Activated T-helper 1 cell treated with Interleukin-2 at 50 U/mL for 16 hours (primary cell): Measurements from ENCODE around the gene MARCHF3.

Source experiments
- DNase-seq: peaks from one replicate; pipeline ENCODE4 v3.0.0-alpha.2; 2020; ENCODE audit warnings: low read depth

MARCHF3 gene

DNA sequence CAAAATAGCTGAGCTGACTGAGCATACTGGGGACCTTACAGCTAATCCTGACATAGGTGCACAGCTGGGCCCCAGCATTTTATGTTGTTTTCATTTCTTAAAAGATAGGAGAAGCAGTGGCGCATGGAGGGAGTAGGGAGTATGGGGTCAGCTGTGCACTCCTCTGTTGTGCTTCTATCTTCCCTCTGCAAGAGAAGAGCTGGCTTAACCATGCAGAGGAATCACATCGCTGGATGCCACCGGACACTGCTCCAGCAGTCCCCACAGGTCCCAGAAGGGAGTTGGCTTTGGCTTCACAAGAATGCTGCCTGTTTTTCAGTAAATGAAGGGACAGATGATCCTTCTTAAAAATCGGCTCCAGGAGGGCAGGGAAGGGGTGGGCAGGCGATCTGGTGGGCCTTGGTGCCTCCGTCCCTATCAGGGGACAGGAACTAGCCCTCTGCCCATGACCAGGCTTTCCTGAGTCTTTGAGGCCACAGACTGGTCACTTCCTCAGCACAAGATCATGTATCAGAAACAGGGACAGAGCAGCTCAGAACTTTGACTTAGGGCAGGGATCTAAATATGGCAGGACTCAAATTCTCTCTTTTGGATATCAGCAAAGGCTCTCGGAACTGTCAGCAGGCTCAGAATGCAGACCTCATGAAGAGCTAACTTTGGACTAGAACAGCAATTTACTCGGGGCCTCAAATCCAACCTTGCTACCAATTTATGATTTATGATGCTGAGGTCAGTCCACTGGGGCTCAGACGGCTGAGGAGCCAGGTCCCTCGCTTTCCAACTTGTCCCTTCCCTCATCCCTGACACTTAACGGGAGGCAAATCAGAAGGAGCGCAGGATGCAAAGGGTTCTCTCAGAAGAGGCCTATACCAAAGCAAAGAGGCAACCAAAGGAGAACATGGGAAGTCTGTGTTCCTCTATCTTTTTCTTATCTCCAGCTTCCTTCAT, 47.2 kb downstream of the MARCHF3 start:
- DNase-seq: no peak

DNA sequence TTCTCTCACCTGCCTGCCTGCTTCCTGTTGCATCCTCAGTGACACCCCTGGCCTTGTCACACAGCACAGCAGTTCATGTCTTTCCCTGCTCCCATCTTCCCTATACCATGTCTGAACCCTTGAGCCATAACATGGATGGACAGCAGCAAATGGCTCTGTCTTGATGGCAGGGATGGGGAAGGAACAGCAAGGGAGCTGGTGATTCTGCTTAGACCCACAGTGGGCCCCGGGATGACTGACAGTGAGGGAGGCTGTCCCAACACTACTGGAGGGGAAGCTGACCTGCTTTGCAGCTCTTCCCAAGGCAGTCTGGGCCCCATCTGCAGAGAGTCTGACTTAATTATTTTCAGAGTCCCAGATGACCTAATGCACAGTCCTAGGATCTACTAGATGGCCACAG, 48.2 kb downstream of the MARCHF3 start:
- DNase-seq: no peak

DNA sequence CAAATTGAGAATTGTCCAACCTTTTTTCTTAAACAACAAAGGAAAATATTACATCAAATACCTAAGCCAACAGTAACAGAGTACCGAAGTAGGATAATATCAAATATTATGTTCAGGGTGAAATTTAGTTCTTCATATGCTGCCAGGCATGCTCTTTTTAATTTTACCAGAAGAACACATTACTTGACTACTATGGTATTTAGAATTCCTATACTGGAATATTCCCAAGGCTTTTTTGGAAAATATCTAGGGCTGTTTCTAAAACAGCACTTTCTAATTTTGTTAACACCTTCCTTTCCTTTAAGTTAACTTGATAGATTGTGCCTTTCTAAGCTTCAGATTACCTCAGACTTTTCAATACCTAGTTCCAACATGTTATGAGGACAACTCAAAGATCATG, 48.7 kb downstream of the MARCHF3 start:
- DNase-seq: no peak

DNA sequence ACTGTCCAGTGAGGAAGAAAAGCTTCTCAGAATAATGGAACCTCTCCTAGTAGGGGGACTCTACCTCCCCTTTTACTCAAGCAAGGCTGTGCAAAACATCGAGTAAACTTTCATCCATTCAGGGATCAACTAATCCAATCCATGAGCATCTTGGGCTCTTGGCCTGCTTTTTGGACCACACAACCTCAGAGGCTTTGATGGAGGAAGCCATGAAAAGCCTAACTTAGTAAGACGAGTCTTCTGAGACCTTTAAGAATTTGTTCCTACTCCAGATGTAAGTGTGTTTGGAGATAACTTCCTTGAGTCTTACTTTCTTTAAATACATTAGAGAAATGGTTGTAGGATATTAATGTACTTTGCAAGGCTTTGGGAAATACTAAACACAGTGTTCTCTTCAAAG, 49.1 kb downstream of the MARCHF3 start:
- no peak for DNase-seq

DNA sequence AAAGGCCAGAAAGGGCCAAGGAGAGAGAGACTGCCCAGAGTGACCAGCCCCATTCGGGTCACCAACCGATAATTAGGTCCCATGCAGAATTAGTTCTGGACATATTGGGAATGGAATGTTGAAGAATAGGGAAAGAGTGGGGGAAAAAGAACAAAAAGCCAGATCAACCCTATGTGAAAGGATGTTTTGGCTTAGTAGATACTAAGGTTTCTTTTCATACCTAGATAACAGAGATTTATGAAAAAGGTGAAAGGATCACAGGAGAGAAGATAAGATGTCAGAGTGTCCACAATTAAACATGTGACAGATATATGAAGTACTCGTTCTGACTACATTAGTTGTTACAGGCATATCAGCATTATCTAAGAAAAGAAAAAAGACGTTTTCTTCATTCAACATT, 52.1 kb downstream of the MARCHF3 start:
- no peak for DNase-seq

DNA sequence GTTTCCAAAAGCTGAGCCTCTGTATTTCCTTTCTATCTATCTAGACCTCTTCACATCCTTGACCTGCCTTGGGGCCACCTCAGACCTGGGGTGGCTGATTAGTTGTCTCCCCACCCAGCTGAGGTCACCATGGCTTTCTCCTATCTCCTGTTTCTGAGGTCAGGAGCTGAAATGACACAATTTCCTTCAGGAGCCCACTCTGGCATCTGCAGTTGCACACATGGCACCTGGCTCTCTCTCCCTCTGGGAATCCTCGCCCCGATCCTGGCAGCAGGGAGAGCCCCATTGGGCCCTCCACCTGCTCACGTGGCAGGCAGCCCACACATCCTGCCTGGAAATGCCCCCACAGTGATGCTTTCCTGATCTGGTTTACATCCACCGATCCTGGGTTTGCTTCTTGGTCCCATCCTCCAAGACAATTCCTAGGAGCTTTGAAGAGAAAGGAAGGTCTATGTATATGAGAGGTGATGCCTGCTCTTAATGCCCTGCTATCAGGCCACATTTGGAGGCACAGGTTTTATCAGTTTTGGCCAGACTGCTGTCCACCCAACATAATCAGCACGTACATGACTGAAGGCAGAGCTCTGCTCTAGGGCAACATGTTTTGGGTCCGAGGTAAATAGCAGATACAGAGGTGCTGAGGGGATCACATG, 53.7 kb downstream of the MARCHF3 start:
- DNase-seq: no peak

DNA sequence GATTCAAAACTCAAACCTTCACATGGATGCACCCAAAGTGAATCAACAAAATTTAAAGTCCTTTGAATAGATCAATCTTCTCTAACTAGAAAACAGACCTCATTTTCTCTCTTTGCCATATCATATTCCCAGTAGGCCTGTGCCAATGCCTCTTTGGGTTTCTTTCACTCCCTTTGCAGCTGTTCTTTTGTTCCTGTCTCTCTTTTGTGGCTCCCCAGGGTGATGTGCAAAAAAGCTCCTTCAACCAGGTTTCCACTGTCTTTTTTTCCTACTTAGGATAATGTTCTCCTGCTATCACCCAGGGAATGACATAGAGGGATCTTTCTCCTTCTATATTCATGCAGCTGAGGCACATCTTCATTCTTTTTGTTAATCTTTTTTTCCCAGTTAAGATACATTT, 54.6 kb downstream of the MARCHF3 start:
- DNase-seq: no peak

DNA sequence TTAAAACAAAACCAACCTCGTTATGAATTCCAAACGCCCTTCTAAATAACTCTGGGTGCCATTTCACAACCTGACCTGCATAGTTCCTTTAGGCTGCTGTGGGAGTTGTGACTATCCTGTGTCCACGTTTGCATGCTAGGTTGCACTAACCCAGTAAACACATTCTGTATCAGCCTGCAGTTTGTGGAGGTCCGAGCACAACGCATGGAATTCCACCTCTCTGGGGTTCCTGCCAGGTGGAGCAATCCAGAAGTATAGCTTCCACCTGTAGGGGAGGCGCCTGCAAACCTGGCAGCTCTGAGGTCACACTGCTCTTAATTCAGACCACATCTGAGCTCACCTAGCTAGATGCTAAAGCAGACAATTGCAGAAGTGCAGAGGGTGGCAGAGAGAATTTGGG, 57.2 kb downstream of the MARCHF3 start:
- no peak for DNase-seq

DNA sequence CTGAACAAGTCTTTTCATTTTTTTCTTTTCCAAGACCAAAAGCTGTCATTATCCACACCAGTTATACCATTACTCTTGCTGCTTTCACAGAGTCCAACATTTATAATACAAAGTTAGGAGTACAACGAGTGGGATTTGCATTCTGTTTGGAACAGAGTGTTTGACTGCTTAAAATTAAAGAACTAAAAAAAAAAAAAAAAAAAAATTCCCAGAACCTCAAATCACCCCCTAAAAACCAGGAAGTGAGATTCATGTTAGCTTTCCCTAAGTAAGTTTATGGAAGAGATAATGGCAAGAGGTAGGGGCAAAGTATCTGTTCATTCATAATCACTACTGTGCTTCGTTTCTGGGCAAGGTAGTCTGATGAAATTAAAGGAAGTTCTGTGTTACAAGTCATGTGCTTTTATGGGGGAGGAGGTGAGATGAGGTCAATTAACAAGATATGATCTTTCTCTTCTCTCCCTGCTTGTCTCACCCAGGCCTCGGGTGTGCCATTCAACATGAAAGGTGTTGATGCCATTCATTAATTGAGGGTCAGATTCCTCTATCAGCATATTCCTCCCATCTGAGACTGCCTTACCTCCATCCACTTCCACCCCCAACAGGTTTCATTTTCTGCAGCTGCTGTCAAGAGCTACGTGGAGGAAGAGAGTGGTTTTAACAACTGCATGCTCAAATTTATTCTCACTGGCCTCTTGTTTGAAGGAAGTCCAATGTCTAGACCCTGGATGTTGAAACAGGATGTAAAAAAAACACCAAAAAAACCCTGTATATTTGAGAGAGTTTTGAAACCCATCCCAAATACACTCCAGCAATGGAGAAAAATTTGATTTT, 58.1 kb downstream of the MARCHF3 start:
- DNase-seq: no peak

DNA sequence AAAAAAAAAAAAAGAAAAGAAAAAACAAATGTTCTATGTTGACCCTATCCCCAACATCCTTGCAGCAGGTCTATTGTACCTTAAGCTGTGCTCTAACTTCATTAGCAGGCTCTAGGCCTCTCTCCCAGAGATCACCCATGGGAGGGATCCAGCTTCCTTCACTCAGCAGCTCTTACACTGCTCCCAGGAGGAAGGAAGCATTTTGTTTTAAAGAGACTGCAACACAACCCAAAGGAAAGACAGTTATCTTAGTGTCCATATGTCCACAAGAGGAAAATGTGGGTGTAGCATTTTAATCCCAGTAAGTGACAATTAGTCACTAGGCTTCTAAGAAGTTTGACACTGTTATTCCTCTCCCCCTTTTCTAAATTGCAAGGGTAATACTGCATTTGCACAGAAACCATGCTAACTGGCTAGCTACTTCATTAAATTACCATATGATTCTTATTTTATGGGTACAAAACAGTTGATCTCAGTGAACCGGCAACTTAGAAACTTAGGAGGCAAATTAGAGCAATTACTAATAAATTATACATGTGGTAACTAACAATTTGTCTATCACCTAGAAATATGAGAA, 58.8 kb downstream of the MARCHF3 start:
- no peak for DNase-seq

DNA sequence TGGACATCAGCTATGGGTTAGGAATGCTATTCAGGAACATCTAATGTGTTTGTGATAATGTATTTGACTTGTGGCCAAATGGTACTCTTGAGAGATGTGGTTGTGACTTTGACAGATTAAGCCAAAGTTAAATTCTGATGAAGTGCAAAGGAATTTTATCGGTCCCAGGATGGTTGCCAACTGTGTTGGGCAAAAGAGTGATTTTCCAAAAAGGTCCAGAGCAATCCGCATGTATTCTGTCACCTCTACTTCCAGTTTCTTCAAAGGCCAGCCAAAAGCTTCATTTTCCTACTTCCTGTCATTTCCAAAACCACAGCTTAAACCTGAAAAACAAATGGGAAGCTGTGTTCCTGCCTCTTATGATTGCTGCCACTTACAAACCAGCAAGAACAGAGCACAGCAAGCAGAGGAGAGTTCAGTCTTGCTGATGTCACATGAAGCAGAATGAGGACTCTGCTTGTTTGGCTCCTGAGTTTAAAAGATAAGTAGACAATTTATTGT, 59.8 kb downstream of the MARCHF3 start:
- no peak for DNase-seq

DNA sequence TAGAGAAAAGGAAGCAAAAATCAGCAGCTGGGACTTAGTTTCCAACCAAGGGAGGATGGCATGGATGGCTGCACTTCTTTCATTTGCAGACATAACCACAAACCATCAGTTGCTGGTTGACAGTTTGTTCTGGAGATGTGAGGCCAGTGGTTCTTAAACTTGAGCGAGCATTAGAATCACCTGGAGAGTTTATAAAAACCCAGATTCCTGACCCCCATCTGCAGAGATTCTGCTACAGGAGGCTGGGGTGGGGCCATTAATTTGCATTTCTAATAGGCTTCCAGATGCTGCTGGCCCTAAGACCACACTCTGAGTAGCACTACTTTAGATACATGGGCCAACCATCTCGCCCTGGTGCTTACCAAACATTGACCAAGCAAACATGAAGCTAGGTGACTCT, 60.8 kb downstream of the MARCHF3 start:
- DNase-seq: no peak

DNA sequence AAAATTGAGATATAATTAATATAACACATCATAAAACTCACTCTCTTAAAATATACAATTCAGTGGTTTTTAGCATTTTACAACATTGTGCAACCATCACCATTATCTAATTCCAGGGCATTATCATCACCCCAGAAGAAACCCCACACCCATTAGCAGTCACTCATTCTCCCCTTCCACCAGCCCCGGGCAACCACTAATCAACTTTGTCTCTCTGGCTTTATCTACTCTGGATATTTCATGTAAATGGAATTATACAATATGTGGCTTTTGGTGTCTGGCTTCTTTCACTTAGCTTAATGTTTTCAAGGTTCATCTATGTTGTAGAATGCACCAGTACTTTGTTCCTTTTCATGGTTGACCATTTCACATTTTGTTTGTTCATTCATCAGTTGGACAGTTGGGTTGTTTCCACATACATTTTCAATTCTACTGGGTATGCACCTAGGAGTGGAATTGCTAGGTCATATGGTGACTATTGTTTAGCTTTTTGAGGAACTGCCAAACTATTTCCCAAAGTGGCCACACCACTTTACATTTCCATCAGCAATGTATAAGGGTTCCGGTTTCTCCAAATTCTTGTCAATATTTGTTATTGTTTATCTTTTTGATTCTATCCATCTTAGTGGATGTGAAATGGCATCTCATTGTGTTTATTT, 62.4 kb downstream of the MARCHF3 start:
- no peak for DNase-seq

DNA sequence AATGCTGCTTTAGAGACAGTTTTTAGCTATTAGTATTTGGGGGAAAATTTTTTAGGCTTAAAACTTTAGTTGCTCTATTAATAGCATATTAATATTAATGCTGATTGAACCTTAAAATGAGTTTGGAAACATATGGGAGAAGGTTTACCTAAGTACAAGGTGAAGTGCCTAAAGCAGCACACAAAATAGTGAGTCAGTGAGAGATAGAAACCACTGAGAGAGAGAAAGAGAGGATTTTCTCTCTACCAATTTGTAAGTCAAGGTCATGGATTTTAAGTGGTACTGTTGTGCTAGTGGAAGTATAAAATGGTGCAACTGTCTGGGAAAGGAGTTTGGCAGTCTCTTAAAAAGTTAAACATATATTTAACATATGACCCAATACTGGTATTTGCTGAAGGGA, 64.9 kb downstream of the MARCHF3 start:
- DNase-seq: no peak

DNA sequence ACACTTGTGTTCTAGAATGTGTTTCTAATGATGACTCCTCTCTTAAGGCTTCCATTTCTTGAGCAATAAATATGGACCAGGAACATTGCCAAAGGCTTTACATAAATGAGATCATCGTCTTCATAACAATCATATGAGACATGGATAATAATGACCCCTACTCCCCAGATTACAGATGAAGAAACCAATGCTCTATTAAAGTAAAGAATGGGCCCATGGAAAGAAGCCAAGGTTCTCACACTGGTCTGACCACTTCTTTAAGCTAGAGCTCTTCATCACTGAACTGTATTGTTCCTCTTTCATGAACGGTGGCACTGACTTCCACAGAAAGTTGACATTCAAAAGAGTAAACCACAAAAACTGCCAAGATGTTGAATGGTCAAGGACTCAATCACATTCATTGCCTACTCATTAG, 65.3 kb downstream of the MARCHF3 start:
- no peak for DNase-seq

DNA sequence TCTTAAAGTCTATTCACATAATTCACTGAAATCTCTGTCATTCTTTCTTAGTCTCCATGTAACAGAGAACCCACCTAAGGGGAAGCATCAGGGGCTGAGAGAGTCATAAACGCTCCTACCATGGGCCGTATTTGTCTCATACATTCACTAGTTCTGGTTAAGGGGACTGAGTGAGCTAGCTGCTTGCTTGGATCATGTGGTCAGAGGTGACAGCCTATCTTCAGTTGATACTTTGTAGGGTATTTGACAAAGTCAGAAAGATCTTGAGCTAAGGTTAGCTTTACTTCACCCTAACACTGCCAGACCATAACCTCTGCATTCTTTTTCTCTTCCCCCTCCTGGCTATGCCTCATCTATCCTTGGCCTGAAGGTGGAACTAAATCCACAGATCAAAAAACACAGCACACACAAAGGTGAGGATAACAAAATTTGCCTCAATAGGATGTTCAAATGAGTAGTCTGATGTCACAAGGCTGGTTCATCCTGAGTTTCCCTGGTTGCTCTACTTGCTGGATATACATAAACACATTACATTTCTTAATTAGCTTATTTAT, 66.5 kb downstream of the MARCHF3 start:
- no peak for DNase-seq

DNA sequence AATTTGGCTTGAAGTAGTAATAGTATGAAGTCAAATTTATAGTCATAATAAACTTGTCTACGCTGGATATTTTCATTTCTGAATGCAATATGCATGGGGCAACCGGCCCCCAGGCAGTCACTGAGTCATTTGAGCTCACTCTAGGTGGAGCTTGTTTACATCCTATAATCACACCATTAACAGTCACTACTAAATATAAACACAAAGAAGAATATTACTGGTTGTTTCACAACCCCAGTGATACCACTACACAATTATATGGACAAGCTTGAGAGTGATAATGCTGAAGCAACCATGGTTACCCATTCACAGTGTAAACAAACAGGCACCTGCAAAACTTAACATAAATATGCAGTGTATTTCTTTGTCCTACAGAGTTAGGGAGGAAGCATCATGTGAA, 68.7 kb downstream of the MARCHF3 start:
- DNase-seq: no peak

DNA sequence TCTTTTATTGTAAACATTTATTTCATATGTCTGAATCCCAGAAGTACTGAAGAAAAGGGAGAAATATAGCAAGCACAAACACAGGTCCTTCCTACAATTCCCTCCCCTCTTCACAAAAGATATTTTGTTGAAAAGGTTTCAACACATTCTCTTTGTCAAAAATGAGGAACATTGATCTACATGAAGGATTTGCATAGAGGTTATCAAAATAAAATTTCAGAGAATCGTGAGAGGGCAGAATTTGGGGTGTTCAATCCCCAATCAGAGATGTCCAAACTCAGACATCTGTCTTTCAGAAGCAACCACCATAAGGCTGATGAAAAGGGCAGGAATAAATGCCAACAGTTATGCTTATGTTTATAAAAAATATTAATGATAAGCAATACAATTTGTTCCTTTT, 69.2 kb downstream of the MARCHF3 start:
- DNase-seq: no peak

DNA sequence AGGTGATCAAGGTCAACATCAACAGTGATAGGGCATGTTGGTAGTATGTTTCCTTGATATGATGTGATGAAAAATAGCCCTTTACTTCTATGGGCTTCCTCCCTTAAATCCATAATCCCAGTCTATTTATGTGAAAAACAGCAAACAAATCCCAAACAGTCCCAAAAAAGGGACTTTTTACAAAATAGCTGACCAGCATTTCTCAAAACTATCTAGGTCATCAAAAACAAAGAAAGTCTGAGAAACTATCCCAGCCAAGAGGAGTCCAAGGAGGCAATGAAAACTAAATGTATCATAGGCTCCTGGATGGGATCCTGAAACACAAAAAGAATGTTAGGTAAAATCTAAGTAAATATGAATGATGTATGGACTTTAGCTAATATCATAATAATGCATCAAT, 71.2 kb downstream of the MARCHF3 start:
- DNase-seq: no peak

DNA sequence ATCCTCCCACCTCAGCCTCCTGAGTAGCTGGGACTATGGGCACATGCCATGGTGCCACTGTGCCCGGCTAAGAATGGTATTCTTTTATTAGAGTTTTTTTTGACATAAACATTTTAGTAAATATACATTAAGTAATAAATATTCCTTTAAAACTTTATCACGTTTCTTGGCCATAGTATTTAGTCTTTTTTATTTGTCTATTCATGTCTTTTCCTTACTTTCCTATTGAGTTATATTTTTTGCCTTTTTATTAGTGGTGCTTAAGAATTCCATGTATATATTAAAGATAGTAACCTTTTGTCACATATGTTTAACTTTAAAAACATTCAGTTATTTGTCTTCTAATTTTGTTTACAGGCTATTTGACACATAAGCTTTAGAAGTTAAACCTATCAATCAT, 73.4 kb downstream of the MARCHF3 start:
- DNase-seq: no peak

DNA sequence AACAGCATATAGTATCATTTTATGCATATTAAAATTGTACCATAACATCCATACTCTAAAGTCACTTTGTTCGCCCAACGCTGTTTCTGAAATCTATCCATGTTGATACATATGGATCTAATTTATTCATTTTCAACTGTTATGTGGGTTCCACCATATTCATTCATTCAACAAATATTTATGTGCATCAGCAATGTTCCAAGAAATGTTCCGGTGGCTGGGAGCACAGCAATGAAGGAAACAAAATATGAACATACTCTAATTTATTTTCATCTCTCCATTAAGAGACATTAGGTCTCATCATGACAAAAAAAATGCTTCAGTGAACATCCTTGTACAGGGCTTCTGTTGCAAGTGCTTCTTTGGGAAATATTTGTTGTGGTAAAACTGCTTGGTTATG, 75.4 kb downstream of the MARCHF3 start:
- DNase-seq: no peak
